ENCODE data around the gene DENND1A.
"Not testable (repeated sequence)": the region's sequence is repeated elsewhere in the genome, so short reads cannot be mapped to it uniquely, and the experiment has no call there.

Gene DENND1A

DNA sequence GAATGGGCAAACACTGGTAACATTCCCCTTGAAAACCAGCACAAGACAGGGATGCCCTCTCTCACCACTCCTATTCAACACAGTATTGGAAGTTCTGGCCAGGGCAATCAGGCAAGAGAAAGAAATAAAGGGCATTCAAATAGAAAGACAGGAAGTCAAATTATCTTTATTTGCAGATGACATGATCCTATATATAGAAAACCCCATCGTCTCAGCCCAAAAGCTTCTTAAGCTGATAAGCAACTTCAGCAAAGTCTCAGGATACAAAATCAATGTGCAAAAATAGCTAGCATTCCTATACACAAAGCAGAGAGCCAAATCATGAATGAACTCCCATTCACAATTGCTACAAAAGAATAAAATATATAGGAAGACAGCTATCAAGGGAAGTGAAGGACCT lies 501.5 kb downstream of the DENND1A start:
- H3K4me3 ChIP-seq (ENCODE audit: extremely low read depth, insufficient read depth, low read length, poor library complexity, severe bottlenecking); H3K27ac ChIP-seq (ENCODE audit: low read depth, low read length, severe bottlenecking); H3K4me1 ChIP-seq (ENCODE audit: control insufficient read depth, insufficient read depth, low read length, poor library complexity, severe bottlenecking); H3K9me3 ChIP-seq (ENCODE audit: control insufficient read depth, low read length); H3K36me3 ChIP-seq (ENCODE audit: control insufficient read depth, insufficient read depth, low read length): not testable (repeated sequence)
- no CpG with 5 or more reads among the region's 1 CpG for WGBS, 2 experiments (ENCODE audit: insufficient coverage in 2 of 2)

DNA sequence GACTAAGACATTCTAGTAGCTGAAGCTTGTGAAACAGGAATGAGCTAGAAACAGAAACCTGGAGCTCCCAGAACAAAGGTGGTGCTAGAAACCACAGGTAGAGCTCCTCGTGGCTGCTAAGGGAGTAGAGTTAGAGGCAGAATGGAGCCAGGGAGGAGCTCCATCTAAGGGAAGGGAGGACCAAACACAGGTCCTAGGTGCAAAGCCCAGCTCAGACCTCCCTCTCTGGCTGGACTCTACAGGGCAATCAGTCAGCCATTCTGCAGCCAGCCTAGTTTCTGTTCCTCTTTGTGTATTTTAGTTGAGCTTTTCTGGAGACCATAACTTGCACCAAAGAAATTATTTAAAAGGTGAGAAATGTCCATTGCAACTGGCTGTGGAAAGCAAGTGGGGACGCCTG lies 503.5 kb downstream of the DENND1A start:
- H3K27ac ChIP-seq (ENCODE audit: low read depth, low read length, severe bottlenecking): no peak overlapping the region
- H3K4me3 ChIP-seq (ENCODE audit: extremely low read depth, insufficient read depth, low read length, poor library complexity, severe bottlenecking): no peak overlapping the region
- no peaks in the 10 kb centered on the region for H3K36me3 ChIP-seq (ENCODE audit: control insufficient read depth, insufficient read depth, low read length)
- 73 to 81% methylated on average over 2 of the region's 2 CpGs for WGBS, 2 experiments (ENCODE audit: insufficient coverage in 2 of 2)
- peaks cover 5% of the 10 kb centered on the region for H3K4me1 ChIP-seq (ENCODE audit: control insufficient read depth, insufficient read depth, low read length, poor library complexity, severe bottlenecking)
- H3K9me3 ChIP-seq (ENCODE audit: control insufficient read depth, low read length): no peaks in the 10 kb centered on the region

DNA sequence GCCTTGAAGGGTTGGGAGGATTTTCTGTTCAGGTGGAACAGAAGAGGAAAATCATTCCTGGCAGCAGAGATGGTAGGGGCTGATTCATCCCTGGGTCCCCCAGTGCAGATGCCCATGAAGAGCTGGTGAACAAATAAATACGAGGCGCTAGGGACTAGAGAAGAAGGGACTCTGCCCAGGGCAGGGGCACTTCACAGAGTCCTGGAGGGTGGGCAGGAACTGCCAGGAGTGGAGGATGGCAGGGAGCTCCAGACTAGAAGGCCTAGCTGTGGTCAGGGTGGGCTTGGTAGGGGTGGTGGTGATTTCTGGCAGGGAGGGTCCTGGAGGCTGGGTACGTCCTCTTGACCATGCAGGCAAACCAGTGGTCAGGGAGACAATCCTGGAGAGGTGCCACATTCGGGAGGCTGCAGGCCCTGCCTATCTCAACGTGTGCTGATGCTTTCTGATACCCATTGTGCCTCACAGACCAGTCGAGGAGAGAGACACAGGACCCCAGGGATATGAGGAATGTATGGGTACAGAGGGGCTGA lies 504.0 kb downstream of the DENND1A start:
- H3K4me3 ChIP-seq (ENCODE audit: extremely low read depth, insufficient read depth, low read length, poor library complexity, severe bottlenecking): no peak overlapping the region
- H3K4me1 ChIP-seq (ENCODE audit: control insufficient read depth, insufficient read depth, low read length, poor library complexity, severe bottlenecking): peaks cover 5% of the 10 kb centered on the region
- H3K27ac ChIP-seq (ENCODE audit: low read depth, low read length, severe bottlenecking): no peak overlapping the region
- no peaks in the 10 kb centered on the region for H3K36me3 ChIP-seq (ENCODE audit: control insufficient read depth, insufficient read depth, low read length)
- 90 to 95% methylated on average over 6 of the region's 6 CpGs for WGBS, 2 experiments (ENCODE audit: insufficient coverage in 2 of 2)
- no peaks in the 10 kb centered on the region for H3K9me3 ChIP-seq (ENCODE audit: control insufficient read depth, low read length)

DNA sequence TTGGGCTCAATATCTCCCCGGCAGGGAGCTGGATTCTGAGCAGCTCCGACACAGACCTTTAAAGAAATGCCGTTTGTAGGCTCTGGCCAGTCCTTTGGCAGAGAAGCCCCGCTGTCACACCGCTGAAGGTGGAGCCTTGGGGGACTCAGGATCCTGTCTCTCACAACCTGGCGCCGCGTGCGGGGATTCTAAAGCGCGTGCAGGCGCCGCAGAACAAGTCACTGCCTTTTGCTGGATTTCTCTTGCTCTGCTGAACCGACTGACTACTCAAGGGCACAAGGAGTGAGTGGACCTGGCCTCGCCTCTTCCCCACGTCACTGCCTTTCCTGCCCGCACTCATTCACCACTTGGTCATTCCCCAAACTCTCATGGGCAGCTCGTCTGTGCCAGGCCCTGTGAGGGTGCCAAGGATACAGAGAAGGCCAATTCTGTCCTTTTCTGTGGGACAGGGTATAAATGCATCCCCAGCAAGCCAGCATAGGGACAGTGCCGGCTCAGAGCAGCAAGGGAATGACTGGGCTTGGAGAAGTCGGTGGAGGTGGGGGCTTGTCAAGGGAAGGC lies 504.6 kb downstream of the DENND1A start:
- Histone ChIP-seq H3K4me3 (ENCODE audit: extremely low read depth, insufficient read depth, low read length, poor library complexity, severe bottlenecking) (no peak overlapping the region), H3K4me1 (ENCODE audit: control insufficient read depth, insufficient read depth, low read length, poor library complexity, severe bottlenecking) (peaks cover 5% of the 10 kb centered on the region), H3K9me3 (ENCODE audit: control insufficient read depth, low read length) (no peaks in the 10 kb centered on the region), H3K27ac (ENCODE audit: low read depth, low read length, severe bottlenecking) (no peak overlapping the region), H3K36me3 (ENCODE audit: control insufficient read depth, insufficient read depth, low read length) (no peaks in the 10 kb centered on the region)
- WGBS, 2 experiments (ENCODE audit: insufficient coverage in 2 of 2): 70 to 83% methylated on average over 19 to 20 of the region's 20 CpGs

DNA sequence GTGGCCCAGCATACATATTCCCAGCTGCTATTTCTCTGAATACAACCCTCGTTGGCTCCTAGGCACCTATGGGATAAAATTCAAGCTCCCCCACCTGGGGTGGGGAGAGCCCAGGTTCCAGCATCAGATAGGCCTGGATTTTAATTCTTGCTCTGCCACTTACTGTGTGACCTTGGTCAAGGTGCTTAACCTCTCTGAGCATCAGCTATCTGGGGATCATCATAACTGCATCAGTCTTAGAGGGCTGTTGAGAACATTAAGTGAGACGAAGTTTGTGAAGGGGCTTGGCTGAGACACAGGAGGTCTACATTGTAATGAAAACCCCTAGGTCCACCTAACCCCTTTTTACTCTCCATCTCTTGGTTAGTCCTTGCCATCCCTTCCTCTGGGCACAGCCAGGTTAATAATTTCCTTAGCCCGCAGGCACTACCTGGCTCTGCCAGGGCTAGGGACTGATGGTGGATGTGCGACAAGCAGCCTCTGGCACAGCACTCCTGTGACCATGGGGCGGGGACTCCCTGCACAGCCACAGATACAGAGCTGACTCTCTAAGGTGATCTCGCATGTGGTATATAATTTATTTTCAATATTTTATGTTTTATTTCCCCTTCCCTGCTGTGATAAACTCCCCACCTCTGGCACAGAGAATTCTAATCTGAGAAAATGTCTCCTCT lies 505.2 kb downstream of the DENND1A start:
- Histone ChIP-seq H3K27ac (ENCODE audit: low read depth, low read length, severe bottlenecking) (no peak overlapping the region), H3K4me1 (ENCODE audit: control insufficient read depth, insufficient read depth, low read length, poor library complexity, severe bottlenecking) (peaks cover 5% of the 10 kb centered on the region), H3K9me3 (ENCODE audit: control insufficient read depth, low read length) (no peaks in the 10 kb centered on the region), H3K4me3 (ENCODE audit: extremely low read depth, insufficient read depth, low read length, poor library complexity, severe bottlenecking) (no peak overlapping the region), H3K36me3 (ENCODE audit: control insufficient read depth, insufficient read depth, low read length) (no peaks in the 10 kb centered on the region)
- WGBS, 2 experiments (ENCODE audit: insufficient coverage in 2 of 2): 96 to 100% methylated on average over 2 to 3 of the region's 6 CpGs

DNA sequence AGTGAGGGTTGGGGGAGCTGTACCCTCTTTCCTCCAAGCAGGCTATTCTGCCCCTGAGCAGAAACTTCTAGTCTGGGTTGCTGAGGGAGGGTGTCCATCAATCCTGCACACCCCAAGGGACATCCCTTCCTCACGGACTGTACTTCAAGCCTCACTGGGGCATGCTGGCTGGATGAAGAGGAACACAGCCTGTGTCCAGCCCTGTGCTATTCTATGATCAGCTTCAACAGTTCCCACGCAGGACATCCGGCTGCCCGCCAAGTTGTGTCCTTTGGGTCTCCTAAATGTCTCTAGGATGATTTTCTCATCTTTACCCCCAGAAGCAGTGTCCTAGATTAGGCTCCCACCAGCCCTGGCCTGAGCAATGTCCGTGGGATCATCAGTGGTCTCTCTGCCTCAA lies 505.8 kb downstream of the DENND1A start:
- Histone ChIP-seq H3K4me1 (ENCODE audit: control insufficient read depth, insufficient read depth, low read length, poor library complexity, severe bottlenecking) (peaks cover 5% of the 10 kb centered on the region), H3K4me3 (ENCODE audit: extremely low read depth, insufficient read depth, low read length, poor library complexity, severe bottlenecking) (no peak overlapping the region)
- WGBS, 2 experiments (ENCODE audit: insufficient coverage in 2 of 2): 91 to 94% methylated on average over 5 of the region's 5 CpGs

DNA sequence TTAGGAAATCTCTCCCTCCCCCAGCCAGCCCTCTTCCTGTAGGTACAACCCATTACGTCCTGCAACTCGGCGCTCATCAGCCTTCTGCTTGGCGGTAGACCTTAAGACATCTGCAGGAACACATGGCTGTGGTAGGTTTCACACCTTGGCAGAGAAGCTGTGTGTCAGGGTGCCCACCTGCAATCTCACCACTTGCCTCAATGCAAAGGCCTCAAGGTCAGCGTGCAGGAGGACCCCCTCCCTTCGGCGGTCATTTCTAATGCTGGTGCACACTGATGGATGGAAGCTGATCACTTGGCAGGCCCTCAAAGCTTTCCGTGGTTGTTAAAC lies 506.6 kb downstream of the DENND1A start:
- H3K36me3 ChIP-seq (ENCODE audit: control insufficient read depth, insufficient read depth, low read length): no peaks in the 10 kb centered on the region
- H3K4me1 ChIP-seq (ENCODE audit: control insufficient read depth, insufficient read depth, low read length, poor library complexity, severe bottlenecking): peaks cover 5% of the 10 kb centered on the region
- H3K4me3 ChIP-seq (ENCODE audit: extremely low read depth, insufficient read depth, low read length, poor library complexity, severe bottlenecking): no peak overlapping the region
- no peak overlapping the region for H3K27ac ChIP-seq (ENCODE audit: low read depth, low read length, severe bottlenecking)
- 70 to 71% methylated on average over 6 to 7 of the region's 8 CpGs for WGBS, 2 experiments (ENCODE audit: insufficient coverage in 2 of 2)
- no peaks in the 10 kb centered on the region for H3K9me3 ChIP-seq (ENCODE audit: control insufficient read depth, low read length)

More for the DNA sequence above, 505.8 kb downstream of the DENND1A start:
- H3K36me3 ChIP-seq (ENCODE audit: control insufficient read depth, insufficient read depth, low read length): no peaks in the 10 kb centered on the region
- no peaks in the 10 kb centered on the region for H3K9me3 ChIP-seq (ENCODE audit: control insufficient read depth, low read length)
- H3K27ac ChIP-seq (ENCODE audit: low read depth, low read length, severe bottlenecking): no peak overlapping the region

DNA sequence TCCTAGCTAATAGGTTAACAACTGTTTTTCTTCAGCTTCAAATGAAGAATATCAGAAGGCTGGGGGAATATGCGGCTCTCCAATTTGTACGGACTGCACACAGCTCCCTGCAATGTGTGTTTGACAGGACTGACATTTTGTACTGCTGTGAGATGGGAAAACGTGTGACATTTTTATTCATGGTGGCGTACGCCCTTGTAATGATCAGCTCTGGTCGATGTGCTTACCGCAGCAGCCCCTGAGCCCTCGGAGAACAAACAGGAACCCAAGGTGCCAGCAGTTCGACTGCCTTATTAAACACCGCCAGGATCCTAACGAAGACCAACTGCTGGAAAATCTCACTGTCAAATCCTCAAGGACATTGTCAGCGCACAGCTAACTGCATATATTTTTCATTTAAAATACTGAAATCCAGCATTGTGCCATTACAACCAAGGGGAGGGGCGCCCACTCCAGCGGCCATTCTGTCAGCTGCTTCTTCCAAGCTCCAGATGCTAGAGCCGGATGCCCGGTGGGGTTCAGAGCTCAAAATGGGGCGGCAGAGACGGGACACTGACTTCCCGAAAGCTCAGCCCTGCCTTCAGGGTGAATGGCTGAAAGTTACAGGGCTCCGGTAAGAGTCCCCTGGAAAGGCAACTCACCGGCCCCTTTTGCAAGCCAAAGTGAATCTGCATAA lies 507.2 kb downstream of the DENND1A start:
- 64 to 75% methylated on average over 21 of the region's 21 CpGs for WGBS, 2 experiments (ENCODE audit: insufficient coverage in 2 of 2)
- Histone ChIP-seq H3K4me3 (ENCODE audit: extremely low read depth, insufficient read depth, low read length, poor library complexity, severe bottlenecking) (no peak overlapping the region), H3K9me3 (ENCODE audit: control insufficient read depth, low read length) (no peaks in the 10 kb centered on the region), H3K4me1 (ENCODE audit: control insufficient read depth, insufficient read depth, low read length, poor library complexity, severe bottlenecking) (peaks cover 5% of the 10 kb centered on the region), H3K36me3 (ENCODE audit: control insufficient read depth, insufficient read depth, low read length) (no peaks in the 10 kb centered on the region), H3K27ac (ENCODE audit: low read depth, low read length, severe bottlenecking) (no peak overlapping the region)

DNA sequence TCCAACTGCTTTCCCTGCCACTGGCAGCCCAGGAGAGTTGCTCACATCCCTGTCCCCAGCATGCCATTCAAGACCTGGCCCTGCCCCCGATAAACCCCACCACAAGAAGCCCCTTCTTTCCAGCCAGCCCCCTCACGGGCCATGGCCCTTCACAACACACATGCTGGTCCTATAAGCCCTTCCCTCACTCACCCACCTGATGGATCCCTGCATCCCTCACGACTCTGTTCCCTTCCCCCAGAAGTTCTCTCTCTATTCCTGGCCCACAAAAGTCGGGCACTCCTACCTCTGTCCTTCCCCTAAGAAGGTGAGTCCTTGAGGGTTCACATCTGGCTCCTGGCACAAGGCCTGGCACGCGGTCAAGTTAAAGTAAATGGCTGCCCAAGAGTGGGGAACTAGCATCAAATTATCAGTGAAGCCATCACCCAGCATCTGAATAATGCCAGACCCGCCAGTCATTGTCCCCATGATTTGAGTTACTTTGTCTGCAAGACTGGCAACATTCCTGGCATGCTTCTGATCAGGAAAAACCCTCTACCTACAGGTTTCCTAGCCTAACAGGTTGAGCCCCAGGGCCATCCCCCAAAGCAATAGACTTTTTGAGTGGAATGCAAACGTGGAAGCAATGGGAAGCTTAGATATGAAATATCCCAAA lies 508.0 kb downstream of the DENND1A start:
- Histone ChIP-seq H3K4me1 (ENCODE audit: control insufficient read depth, insufficient read depth, low read length, poor library complexity, severe bottlenecking) (peaks cover 5% of the 10 kb centered on the region), H3K9me3 (ENCODE audit: control insufficient read depth, low read length) (no peaks in the 10 kb centered on the region), H3K27ac (ENCODE audit: low read depth, low read length, severe bottlenecking) (no peak overlapping the region), H3K36me3 (ENCODE audit: control insufficient read depth, insufficient read depth, low read length) (no peaks in the 10 kb centered on the region), H3K4me3 (ENCODE audit: extremely low read depth, insufficient read depth, low read length, poor library complexity, severe bottlenecking) (no peak overlapping the region)
- WGBS, 2 experiments (ENCODE audit: insufficient coverage in 2 of 2): 81 to 88% methylated on average over 6 to 7 of the region's 8 CpGs

DNA sequence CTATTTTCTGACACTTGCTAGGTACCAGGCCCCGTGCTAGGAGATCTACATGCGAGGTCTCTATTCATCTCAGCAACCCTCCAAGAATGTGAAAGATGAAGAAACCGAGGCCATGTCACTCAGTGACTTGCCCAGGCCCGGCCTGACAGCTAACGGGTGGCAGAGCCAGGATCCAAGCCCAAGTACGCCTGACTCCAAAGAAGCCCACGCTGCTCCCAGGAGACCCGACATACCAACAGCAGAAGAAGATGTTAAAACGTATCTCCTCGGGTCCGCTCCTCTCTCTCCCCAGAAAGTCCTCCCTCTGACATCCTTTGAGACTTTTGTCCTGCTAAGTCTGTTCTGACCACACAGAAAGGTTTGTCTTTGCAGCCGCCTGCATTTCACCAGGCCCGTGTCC lies 508.7 kb downstream of the DENND1A start:
- Histone ChIP-seq H3K36me3 (ENCODE audit: control insufficient read depth, insufficient read depth, low read length) (no peaks in the 10 kb centered on the region), H3K27ac (ENCODE audit: low read depth, low read length, severe bottlenecking) (no peak overlapping the region), H3K4me1 (ENCODE audit: control insufficient read depth, insufficient read depth, low read length, poor library complexity, severe bottlenecking) (peaks cover 5% of the 10 kb centered on the region), H3K4me3 (ENCODE audit: extremely low read depth, insufficient read depth, low read length, poor library complexity, severe bottlenecking) (no peak overlapping the region), H3K9me3 (ENCODE audit: control insufficient read depth, low read length) (no peaks in the 10 kb centered on the region)
- 89 to 90% methylated on average over 12 to 13 of the region's 13 CpGs for WGBS, 2 experiments (ENCODE audit: insufficient coverage in 2 of 2)
